ENCODE results near the gene S100A10. TPM values are rescaled to one million over a fixed set of nuclear protein-coding genes. Genes with fewer than 3 reads are reported as not detected.

Gene S100A10
- total RNA-seq, 1 experiment from 2014 or later: 400 TPM

- no peak overlapping the region for H3K4me3 ChIP-seq (ENCODE audit: low read length)
- no peaks in the 10 kb centered on the region for H3F3A ChIP-seq (ENCODE audit: low read length, unreplicated experiment)
- DNase-seq: no peak
- H3K9ac ChIP-seq (ENCODE audit: low read length): no peak overlapping the region
- H3K4me1 ChIP-seq (ENCODE audit: insufficient read depth, low read length): peaks cover 22% of the 10 kb centered on the region
- TF ChIP-seq EZH2 (IDR thresholded peaks at IDR 0.05; ENCODE audit: low read length, unreplicated experiment) (no peak), EZH2phosphoT487 (IDR thresholded peaks at IDR 0.05; ENCODE audit: borderline replicate concordance, low read length) (no peak)
- no peak overlapping the region for H3K4me2 ChIP-seq (ENCODE audit: low read length)
- H3K36me3 ChIP-seq (ENCODE audit: low read depth, low read length): peaks cover 34% of the 10 kb centered on the region
- H3K9me3 ChIP-seq (ENCODE audit: low read length): no peaks in the 10 kb centered on the region
- H3K9me2 ChIP-seq (replicated peaks; ENCODE audit: low read length): no peaks in the 10 kb centered on the region
- ChIA-PET POLR2A (ENCODE audit: unreplicated experiment) (interaction anchor here (0.5 kb wide), 1 partner anchor 1667 kb away, joined by 3 read pairs; no protein-coding TSS in a partner anchor), CTCF (no interaction called here)
- intact Hi-C loops (cut with micrococcal nuclease): no loop called here
- H3K27ac ChIP-seq (ENCODE audit: low read length): no peak overlapping the region
- BruUV-seq (replicated peaks): no TSS peak
- H4K20me1 ChIP-seq (ENCODE audit: low read length): peaks cover 20% of the 10 kb centered on the region
- no peaks in the 10 kb centered on the region for H3K27me3 ChIP-seq (ENCODE audit: low read length)
- ATAC-seq: peak; percentile 28
- peaks cover 18% of the 10 kb centered on the region for H3K79me2 ChIP-seq (ENCODE audit: low read length)
- no peak overlapping the region for H2AFZ ChIP-seq (ENCODE audit: low read length)
Measured at GRCh38 chr1:152029144-152029928, 35.7 kb upstream of the S100A10 start.

- Histone ChIP-seq H2AFZ (ENCODE audit: low read length) (no peak overlapping the region), H3K4me2 (ENCODE audit: low read length) (no peak overlapping the region), H3K36me3 (ENCODE audit: low read depth, low read length) (peaks cover 10% of the 10 kb centered on the region), H3K9ac (ENCODE audit: low read length) (no peak overlapping the region), H3K4me3 (ENCODE audit: low read length) (no peak overlapping the region), H4K20me1 (ENCODE audit: low read length) (0 out of 2 replicates have a peak, but pooled peaks cover 2% of the 10 kb centered on the region), H3F3A (ENCODE audit: low read length, unreplicated experiment) (no peaks in the 10 kb centered on the region), H3K27ac (ENCODE audit: low read length) (no peak overlapping the region), H3K79me2 (ENCODE audit: low read length) (no peaks in the 10 kb centered on the region), H3K4me1 (ENCODE audit: insufficient read depth, low read length) (peaks cover 11% of the 10 kb centered on the region; the same call in 1 of the 2 replicates), H3K9me2 (replicated peaks; ENCODE audit: low read length) (no peaks in the 10 kb centered on the region), H3K27me3 (ENCODE audit: low read length) (no peaks in the 10 kb centered on the region), H3K9me3 (ENCODE audit: low read length) (no peaks in the 10 kb centered on the region)
- no TSS peak for BruUV-seq (replicated peaks)
- no peak for DNase-seq
- ChIA-PET CTCF (no interaction called here), POLR2A (ENCODE audit: unreplicated experiment) (no interaction called here)
- no peak for ATAC-seq
- intact Hi-C loops (cut with micrococcal nuclease): no loop called here
- TF ChIP-seq CTCF (conservative IDR thresholded peaks at IDR 0.05; ENCODE audit: low read depth, low read length): no peak
- TF ChIP-seq EZH2phosphoT487 (IDR thresholded peaks at IDR 0.05; ENCODE audit: borderline replicate concordance, low read length): no peak
- TF ChIP-seq EZH2 (IDR thresholded peaks at IDR 0.05; ENCODE audit: low read length, unreplicated experiment): no peak
Measured at GRCh38 chr1:152026895-152027294, 33.2 kb upstream of the S100A10 start.

- ChIA-PET CTCF (no interaction called here), POLR2A (ENCODE audit: unreplicated experiment) (no interaction called here)
- intact Hi-C loops (cut with micrococcal nuclease): no loop called here
- DNase-seq (peak; percentile 54), ATAC-seq (peak; percentile 27)
- no peaks in the 10 kb centered on the region for H4K20me1 ChIP-seq (ENCODE audit: low read length)
- no peaks in the 10 kb centered on the region for H3K9me3 ChIP-seq (ENCODE audit: low read length)
- H3K4me1 ChIP-seq (ENCODE audit: insufficient read depth, low read length): peaks cover 11% of the 10 kb centered on the region; the same call in 1 of the 2 replicates
- H3K36me3 ChIP-seq (ENCODE audit: low read depth, low read length): no peaks in the 10 kb centered on the region
- no peaks in the 10 kb centered on the region for H3K79me2 ChIP-seq (ENCODE audit: low read length)
- H3K4me3 ChIP-seq (ENCODE audit: low read length): no peak overlapping the region
- H3F3A ChIP-seq (ENCODE audit: low read length, unreplicated experiment): no peaks in the 10 kb centered on the region
- no TSS peak for BruUV-seq (replicated peaks)
- no peak overlapping the region for H3K9ac ChIP-seq (ENCODE audit: low read length)
- H2AFZ ChIP-seq (ENCODE audit: low read length): no peak overlapping the region
- H3K4me2 ChIP-seq (ENCODE audit: low read length): peak overlapping the region; percentile 3; the same call in 1 of the 2 replicates
- no peaks in the 10 kb centered on the region for H3K27me3 ChIP-seq (ENCODE audit: low read length)
- TF ChIP-seq EZH2phosphoT487 (IDR thresholded peaks at IDR 0.05; ENCODE audit: borderline replicate concordance, low read length) (no peak), CTCF (conservative IDR thresholded peaks at IDR 0.05; ENCODE audit: low read depth, low read length) (no peak), EZH2 (IDR thresholded peaks at IDR 0.05; ENCODE audit: low read length, unreplicated experiment) (no peak)
- H3K27ac ChIP-seq (ENCODE audit: low read length): peak overlapping the region; percentile 33; the same call in 1 of the 2 replicates
- no peaks in the 10 kb centered on the region for H3K9me2 ChIP-seq (replicated peaks; ENCODE audit: low read length)
Measured at GRCh38 chr1:152024223-152024622, 30.6 kb upstream of the S100A10 start.

All from PC-3 (cell line).